AG10803 (cell line): Measurements from ENCODE around the gene NECAB2.

Experiments
- DNase-seq: peaks from one replicate; pipeline ENCODE4 v3.0.0; 2010; ENCODE audit warnings: low read depth
- H3K4me3 ChIP-seq: 2 replicates; pipeline ENCODE4 v1.5.1; 2011; ENCODE audit warnings: mild to moderate bottlenecking, low read length, control low read depth
- CTCF ChIP-seq: conservative IDR thresholded peaks from 2 replicates; pipeline ENCODE4 v1.5.1; 2011; ENCODE audit warnings: mild to moderate bottlenecking, low read length, control low read depth, inconsistent platforms

Gene NECAB2

GRCh38 chr16:83932955-83933673, 34.9 kb upstream of the NECAB2 start:
- H3K4me3 ChIP-seq, result no peak overlapping the region
- no peak for TF ChIP-seq CTCF
- DNase-seq, result peak; percentile 11

GRCh38 chr16:83933885-83934683, 34.0 kb upstream of the NECAB2 start:
- no peak overlapping the region for H3K4me3 ChIP-seq
- DNase-seq, result peak; percentile 36
- no peak for TF ChIP-seq CTCF

- TF ChIP-seq CTCF, result no peak
- no peak for DNase-seq
- no peak overlapping the region for H3K4me3 ChIP-seq
Observed at GRCh38 chr16:83934684-83934977, 33.4 kb upstream of the NECAB2 start.

- DNase-seq, result no peak
- no peak for TF ChIP-seq CTCF
- no peak overlapping the region for H3K4me3 ChIP-seq
Observed at GRCh38 chr16:83935005-83935857, 32.8 kb upstream of the NECAB2 start.

GRCh38 chr16:83935858-83936255, 32.2 kb upstream of the NECAB2 start:
- no peak overlapping the region for H3K4me3 ChIP-seq
- DNase-seq, result no peak
- TF ChIP-seq CTCF, result no peak

GRCh38 chr16:83936581-83937165, 31.4 kb upstream of the NECAB2 start:
- H3K4me3 ChIP-seq, result no peak overlapping the region
- no peak for TF ChIP-seq CTCF
- no peak for DNase-seq
